ENCODE results near the gene HCRT.

HCRT gene

GRCh38 chr17:42135664-42136653, 49.3 kb downstream of the HCRT start:
- no peak for DNase-seq (ENCODE audit: extremely low read depth, insufficient read length)
- peaks cover 13% of the 10 kb centered on the region for H3K36me3 ChIP-seq (ENCODE audit: control insufficient read depth, insufficient read depth, low read length)

GRCh38 chr17:42135151-42135550, 50.1 kb downstream of the HCRT start:
- Histone ChIP-seq H3K27me3 (replicated peaks; ENCODE audit: control insufficient read depth, insufficient read depth, low read length) (no peaks in the 10 kb centered on the region), H3K36me3 (ENCODE audit: control insufficient read depth, insufficient read depth, low read length) (peaks cover 17% of the 10 kb centered on the region), H3K4me3 (replicated peaks; ENCODE audit: low read depth, low read length) (no peak overlapping the region)
- no peak for TF ChIP-seq CTCF (IDR thresholded peaks at IDR 0.05; ENCODE audit: insufficient read depth, low read length, poor library complexity, severe bottlenecking)
- no peak for DNase-seq (ENCODE audit: extremely low read depth, insufficient read length)

More at GRCh38 chr17:42135664-42136653, 49.3 kb downstream of the HCRT start:
- Histone ChIP-seq H3K4me3 (replicated peaks; ENCODE audit: low read depth, low read length) (no peak overlapping the region), H3K27me3 (replicated peaks; ENCODE audit: control insufficient read depth, insufficient read depth, low read length) (no peaks in the 10 kb centered on the region)
- TF ChIP-seq CTCF (IDR thresholded peaks at IDR 0.05; ENCODE audit: insufficient read depth, low read length, poor library complexity, severe bottlenecking), result no peak
